ENCODE data around the gene NT5DC1.

GRCh38 chr6:116176596-116176995 is 75.9 kb downstream of the NT5DC1 start:
- no peak for TF ChIP-seq EP300 (IDR thresholded peaks at IDR 0.05; ENCODE audit: borderline replicate concordance in 1 of 2, control insufficient read depth in 1 of 2, low read depth in 2 of 2, low read length in 2 of 2)
- TF ChIP-seq KLF5 (IDR thresholded peaks at IDR 0.05; ENCODE audit: partially characterized antibody) = no peak
- TF ChIP-seq CTCF (IDR thresholded peaks at IDR 0.05 in 2 of 3, conservative IDR thresholded peaks at IDR 0.05 in 1 of 3; ENCODE audit: control insufficient read depth in 2 of 3, extremely low read depth in 1 of 3, insufficient read depth in 1 of 3, low read depth in 3 of 3, low read length in 3 of 3) = no peak
- TF ChIP-seq RUNX3 (IDR thresholded peaks at IDR 0.05; ENCODE audit: low read length) = no peak
- no peak for TF ChIP-seq TCF7 (IDR thresholded peaks at IDR 0.05; ENCODE audit: borderline replicate concordance)
- no peak for TF ChIP-seq POLR2A (IDR thresholded peaks at IDR 0.05; ENCODE audit: low read depth, low read length)
- no peak for TF ChIP-seq HCFC1 (IDR thresholded peaks at IDR 0.05; ENCODE audit: low read length)
- no peak for TF ChIP-seq ATF2 (IDR thresholded peaks at IDR 0.05; ENCODE audit: low read length)
- no peak for TF ChIP-seq YY1 (IDR thresholded peaks at IDR 0.05; ENCODE audit: low read depth, low read length)
- TF ChIP-seq PKNOX1 (IDR thresholded peaks at IDR 0.05) = no peak

All from GM12878 (cell line).